Colon (tissue), 2 donors: Measurements from ENCODE around the gene KRTAP1-4.
"Not testable (repeated sequence)": the region's sequence is repeated elsewhere in the genome, so short reads cannot be mapped to it uniquely, and the experiment has no call there.

Experiments used
- FAIRE-seq: peaks from 2 replicates; lab custom pipeline; 2012; peaks lifted over from hg19 to GRCh38; lab: Jason Lieb, UNC
- donor health status: control.
- donor health status: control.

Gene KRTAP1-4

DNA sequence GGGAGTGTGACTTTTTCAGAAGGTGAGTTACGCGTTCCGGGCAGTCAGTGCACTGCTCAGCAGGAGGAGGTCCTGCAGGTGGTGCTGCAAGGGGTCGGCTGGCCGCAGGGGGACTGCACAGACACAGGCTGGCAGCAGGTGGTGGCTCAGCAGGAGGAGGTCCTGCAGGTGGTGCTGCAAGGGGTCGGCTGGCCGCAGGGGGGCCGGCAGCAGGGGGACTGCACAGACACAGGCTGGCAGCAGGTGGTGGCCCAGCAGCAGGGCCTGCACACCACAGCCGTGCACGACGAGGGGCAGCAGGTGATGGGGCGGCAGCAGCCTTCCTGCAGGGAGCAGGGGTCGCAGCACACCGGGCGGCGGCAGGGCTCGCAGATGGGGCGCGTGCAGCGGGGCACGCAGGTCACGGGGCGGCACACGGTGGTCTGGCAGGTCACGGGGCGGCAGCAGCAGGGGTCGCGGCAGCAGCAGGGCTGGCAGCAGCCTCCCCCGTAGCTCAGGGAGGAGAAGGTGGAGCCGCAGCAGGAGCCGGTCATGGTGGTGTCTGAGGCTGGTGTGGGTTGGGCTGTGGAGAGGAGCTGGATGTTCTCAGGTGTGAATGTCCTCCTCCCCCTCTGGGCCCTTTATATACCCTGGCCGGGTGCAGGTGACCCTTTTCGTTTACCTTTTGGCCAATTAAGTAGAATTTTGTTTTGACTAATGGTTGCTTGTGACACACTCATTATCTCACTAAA, 16.9 kb upstream of the KRTAP1-4 start, which contains the start of gene KRTAP2-1:
Gene KRTAP2-1 (minus strand): TSS at position 582 of the 731 bp plus-strand sequence. CDS start 49 bp downstream, at position 533.
- not testable (repeated sequence) for FAIRE-seq

DNA sequence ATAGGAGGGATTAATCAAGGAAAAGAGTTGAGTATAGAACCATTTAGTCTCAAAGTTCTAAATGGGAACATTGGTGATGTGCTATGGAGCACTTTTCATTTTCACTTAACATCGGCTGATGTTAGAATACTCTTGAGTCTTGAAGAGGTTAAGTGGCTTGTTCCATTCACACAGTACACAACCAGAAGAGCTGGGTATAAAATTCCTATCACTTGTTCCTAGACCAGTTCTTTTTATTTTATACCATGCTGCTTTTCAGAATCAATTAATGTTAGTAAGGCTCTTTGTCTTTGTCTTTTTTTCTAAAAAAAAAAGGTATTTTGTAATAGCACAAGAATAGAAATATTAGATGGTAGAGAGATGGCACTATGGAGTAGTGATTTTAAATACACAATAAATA, 13.0 kb upstream of the KRTAP1-4 start:
- no peak for FAIRE-seq

DNA sequence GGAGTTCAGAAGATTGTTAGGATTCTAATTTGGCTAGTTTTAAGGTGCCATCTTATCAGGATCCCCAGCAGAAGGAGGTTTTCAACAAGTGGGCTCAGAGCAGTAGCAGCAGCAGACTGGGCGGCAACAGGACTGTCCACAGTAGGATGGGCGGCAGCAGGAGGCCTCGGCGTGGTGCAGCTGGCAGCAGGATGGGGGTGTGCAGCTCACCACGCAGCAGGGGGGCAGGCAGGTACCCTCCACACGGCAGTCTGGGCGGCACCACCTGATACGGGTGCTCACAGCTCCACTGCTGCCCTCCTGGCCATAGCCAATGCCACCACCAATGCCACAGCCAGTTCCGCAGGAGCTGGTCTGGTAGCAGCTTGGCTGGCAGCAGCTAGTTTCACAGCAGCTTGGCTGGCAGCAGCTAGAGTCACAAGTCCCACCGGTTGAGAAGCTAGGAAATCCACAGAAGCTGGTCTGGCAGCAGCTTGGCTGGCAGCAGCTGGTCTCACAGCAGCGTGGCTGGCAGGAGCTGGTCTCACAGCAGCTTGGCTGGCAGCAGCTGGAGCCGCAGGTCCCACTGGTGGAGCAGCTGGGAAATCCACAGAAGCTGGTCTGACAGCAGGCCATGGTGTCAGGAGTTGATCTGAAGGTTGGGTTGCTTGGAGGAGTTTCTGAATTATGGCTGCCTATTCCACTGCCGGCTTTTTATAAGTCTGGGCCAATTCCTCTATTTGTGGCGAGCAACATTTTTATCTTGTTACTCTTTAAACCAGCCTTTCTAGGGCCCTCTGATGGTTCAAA, 11.0 kb upstream of the KRTAP1-4 start, which contains the start of gene KRTAP1-1:
Gene KRTAP1-1 (minus strand): TSS at position 668 of the 789 bp plus-strand sequence. CDS start 53 bp downstream, at position 615.
- not testable (repeated sequence) for FAIRE-seq

DNA sequence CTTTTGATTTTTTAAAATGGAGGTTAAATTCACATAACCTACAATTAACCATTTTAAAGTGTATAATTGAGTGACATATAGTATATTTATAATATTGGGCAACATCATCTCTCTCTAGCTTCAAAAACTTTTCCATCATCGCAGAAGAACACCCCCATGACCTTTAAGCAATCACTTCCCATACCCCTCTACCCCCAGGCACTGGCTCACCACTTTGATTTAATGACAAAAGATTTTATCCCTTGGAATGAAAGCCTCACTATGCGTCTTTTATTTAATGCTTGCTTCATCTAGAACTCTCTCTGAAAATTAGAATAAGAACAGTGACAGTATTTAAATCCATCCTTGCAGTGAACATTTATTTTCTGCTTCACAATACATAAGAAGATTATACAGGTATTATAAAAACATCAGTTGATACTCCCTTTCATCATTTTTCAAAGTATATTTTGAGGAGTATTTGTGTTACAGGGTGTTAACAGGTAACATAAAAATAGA, 7.9 kb upstream of the KRTAP1-4 start:
- FAIRE-seq, result no peak

DNA sequence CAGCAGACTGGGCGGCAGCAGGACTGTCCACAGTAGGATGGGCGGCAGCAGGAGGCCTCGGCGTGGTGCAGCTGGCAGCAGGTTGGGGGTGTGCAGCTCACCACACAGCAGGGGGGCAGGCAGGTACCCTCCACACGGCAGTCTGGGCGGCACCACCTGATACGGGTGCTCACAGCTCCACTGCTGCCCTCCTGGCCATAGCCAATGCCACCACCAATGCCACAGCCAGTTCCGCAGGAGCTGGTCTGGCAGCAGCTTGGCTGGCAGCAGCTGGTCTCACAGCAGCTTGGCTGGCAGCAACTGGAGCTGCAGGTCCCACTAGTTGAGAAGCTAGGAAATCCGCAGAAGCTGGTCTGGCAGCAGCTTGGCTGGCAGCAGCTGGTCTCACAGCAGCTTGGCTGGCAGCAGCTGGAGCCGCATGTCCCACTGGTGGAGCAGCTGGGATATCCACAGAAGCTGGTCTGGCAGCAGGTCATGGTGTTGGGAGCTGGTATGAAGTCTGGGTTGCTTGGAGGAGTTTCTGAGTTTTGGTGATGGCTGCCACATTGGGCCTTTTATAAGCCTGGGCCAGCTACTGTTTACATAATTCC, 4.4 kb upstream of the KRTAP1-4 start, which contains the start of gene KRTAP1-3:
Gene KRTAP1-3 (minus strand): TSS at position 529 of the 590 bp plus-strand sequence. CDS start 53 bp downstream, at position 476.
- not testable (repeated sequence) for FAIRE-seq

DNA sequence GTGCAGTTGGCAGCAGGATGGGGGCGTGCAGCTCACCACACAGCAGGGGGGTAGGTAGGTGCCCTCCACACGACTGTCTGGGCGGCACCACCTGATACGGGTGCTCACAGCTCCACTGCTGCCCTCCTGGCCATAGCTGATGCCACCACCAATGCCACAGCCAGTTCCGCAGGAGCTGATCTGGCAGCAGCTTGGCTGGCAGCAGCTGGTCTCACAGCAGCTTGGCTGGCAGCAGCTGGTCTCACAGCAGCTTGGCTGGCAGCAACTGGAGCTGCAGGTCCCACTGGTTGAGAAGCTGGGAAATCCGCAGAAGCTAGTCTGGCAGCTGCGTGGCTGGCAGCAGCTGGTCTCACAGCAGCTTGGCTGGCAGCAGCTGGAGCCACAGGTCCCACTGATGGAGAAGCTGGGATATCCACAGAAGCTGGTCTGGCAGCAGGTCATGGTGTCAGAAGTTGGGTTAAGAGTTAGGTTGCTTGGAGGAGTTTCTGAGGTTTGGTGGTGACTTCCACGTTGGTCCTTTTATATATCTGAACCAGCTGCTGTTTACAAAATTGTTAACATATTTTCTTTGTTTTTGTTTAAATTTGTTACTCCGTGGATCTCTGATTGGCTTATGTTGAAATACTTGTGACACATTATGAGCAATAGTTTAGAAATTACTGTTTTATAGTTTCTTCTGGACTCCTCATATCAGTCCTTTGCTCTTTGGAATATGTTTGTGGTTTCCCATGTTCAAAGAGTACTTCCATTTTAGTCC, 3.1 kb downstream of the KRTAP1-4 start, which contains the start of gene KRTAP1-5:
Gene KRTAP1-5 (minus strand): TSS at position 494 of the 757 bp plus-strand sequence. CDS start 53 bp downstream, at position 441.
- no peak for FAIRE-seq

DNA sequence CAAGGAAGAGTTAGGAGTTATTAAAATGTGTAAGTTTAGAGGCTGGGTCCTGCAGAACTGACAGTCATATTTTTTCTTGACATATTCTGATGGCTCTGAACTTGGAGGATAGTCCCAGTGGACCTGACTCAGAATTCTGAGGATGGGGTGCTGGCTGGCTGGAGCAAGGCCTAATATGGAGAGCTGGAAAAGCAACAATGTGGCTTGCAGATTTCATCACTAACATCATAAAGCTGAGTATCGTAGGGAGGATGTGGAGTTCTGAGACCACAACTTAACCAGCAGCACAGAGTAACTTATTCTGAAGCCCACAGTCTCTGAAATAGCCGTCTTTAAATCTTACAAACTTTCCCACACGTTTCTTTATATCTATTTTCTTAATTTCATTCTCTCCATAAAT, 5.3 kb downstream of the KRTAP1-4 start:
- no peak for FAIRE-seq

DNA sequence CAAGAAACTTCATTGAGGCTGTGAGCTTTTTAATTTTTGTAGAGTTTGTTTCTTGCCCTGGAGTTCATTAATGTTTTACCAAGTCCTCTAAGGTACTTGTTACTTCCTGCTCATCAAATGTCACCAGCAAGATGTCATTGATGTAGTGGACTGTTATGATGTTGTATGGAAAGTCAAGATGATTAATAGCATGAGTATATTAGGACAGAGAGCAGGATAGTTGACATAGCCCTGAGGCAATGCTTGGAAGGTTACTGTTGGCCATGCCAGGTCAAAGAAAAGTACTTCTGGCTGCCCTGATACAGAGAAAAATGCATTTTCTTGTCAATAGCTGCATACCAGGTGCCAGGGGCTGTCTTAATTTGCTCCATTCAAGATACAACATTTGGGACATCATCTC, 9.7 kb downstream of the KRTAP1-4 start:
- FAIRE-seq, result no peak

DNA sequence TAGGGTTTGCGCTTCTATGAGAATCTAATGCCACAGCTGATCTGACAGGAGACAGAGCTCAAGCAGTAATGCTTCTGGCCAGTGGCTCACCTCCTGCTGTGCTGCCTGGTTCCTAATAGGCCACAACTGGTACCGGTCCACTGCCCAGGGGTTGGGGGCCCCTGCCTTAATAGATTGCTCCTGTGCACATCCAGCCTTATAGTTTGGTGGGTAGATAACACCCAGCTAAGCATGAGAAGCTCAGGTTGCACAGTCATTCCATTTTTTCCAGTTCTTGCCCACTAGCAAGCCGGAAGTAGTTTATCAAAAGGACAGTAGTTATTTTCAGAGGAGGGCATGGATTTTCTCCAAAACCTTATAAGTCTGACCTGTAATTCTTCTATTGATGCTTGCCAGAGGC, 10.6 kb downstream of the KRTAP1-4 start:
- FAIRE-seq, result no peak

DNA sequence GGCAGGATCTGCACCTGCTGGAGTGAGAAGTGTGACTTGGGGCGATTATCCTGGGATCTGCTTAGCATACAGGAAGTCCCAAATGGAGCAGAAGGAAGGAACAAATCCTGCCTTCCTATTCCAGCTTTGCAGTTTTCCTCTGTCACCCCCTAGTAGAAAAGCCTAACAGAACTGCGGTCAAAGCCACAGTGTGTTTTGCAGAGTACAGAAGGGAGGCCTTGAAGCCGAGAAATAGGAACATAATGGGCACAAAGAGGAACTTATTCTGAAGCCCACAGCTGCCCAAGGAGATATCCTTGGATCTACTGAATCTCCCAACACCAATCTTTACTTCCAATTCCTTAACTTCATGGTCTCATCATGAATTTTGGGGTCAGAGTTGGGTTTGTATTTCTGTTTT, 11.5 kb downstream of the KRTAP1-4 start:
- FAIRE-seq, result no peak

DNA sequence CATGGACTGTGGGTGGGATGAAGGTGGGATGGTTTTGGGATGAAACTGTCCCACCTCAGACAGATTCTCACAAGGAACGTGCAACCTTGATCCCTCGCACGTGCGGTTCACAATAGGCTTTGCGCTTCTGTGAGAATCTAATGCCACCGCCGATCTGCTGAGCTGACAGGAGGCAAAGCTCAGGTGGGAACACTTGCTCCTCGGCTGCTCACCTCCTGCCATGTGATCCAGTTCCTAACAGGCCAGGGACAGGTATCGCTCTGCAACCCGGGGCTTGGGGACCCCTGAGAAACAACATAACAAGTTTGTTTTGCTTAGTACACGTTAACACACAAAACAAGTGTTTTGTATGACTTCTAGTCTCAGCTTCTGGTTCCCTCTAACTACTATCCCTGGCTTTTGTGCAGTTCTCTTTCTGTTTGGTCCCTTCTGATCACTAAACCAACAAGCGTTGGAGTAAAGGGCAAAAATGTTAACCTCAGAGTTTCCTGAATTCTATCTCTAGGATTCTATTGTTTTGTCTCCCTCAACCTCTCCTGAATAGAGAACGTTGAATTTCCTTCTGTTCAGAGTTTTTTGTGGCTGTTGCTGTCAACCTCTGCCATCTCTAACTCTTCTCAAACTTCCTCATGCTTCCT, 13.3 kb downstream of the KRTAP1-4 start:
- FAIRE-seq, result no peak

DNA sequence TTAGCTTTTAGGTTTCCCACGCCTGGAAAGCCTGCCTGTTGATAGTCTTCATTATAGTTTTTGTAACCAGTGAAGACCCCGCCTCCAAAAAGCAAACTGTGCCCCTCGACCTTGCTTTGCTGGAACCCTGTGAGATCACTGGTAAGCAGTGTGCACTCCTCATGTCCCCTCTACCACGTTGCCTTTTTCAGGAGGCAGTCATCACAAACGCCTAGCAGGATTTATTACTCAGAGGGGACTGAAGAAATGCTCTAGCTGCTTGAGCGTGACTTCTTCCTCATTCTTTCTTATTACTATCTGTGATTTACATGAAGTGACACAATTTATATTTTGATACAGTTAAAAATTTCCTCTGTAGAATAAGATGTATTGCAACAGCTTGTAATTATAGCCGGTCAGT, 14.5 kb downstream of the KRTAP1-4 start:
- no peak for FAIRE-seq

DNA sequence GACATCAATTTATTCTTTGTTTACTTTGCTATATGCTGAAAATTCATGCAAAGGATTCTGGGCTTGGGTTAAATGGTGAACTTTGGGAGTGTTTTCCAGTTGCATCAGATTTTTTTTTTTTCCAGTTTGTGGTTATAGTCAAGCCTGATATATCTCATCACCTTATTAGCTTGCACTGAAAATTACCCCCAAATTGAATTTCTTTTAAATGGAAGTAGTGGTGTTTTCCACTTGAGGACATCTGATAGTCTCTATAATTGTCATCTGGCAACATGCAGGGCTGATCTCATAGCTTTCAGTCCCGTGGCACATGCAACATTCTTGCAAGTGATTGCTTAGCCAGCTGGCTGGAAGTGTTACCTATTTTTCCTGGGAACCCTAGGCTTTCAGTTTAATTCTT, 16.4 kb downstream of the KRTAP1-4 start:
- FAIRE-seq, result no peak

DNA sequence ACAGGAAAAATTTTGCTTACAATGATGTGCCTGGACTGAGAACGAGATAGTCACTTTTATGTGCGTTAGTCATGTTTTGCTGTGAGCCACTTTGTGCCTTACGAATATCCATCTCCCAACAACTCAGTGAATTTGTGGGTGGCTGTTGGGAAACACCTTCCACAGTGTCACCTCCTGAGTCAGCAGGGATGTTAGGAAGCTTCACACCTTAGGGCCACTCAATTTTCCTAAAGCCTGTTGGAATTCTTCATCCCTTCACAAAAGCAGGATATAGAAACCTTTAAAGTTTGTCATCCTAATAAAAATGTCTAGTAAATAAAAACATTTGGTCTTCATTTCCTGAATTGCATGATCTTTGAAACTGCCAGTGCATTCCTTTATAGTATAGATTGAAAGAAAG, 16.8 kb downstream of the KRTAP1-4 start:
- FAIRE-seq, result no peak

DNA sequence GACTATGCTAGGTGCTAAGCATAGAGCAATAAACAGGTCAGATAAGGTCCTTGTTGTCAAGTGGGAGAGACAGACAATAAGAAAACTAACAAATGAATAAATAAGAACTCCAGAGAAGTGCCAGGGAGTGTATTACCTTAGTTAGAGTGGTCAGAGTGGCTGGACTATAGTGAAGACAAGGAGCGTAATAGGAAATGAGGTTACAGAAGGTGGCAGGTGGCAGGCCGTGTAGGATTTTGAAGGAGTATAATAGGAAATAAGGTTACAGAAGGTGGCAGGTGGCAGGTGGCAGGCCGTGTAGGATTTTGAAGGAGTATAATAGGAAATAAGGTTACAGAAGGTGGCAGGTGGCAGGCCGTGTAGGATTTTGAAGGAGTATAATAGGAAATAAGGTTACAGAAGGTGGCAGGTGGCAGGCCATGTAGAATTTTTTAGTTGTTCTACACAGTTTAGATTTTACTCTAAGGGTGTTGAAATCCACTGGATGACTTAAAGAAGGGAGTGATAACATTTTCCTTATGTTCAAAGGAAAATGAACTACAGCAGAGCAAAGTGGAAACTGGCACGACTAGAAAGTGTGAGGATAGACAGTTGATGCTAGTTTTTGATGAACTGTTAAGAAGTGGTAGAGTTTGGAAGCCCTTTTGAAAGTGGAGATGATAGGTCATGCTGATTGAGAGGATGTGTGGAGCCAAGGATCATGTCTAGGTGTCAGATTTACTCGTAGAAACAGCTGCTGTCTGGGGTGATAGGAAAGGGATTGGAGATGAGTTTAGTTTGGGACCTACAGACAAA, 17.5 kb downstream of the KRTAP1-4 start:
- no peak for FAIRE-seq

DNA sequence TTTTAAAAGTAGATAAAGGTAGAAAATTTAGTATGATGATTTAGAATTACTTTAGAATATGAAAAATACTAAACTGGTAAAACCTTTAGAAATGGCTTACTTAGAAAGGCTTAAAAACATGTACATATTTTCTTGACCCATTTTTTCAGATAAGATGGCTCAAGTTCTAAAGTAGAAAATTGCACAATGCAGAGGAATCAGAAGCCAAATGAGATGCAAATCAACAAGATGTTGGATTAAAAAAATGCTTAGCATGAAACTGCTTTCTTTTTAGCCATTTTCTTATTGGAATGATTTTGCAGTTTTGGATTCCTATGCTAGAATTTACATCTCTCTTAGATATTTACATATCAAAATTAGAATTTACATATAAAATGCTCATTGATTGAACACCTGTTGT, 19.6 kb downstream of the KRTAP1-4 start:
- FAIRE-seq, result no peak

DNA sequence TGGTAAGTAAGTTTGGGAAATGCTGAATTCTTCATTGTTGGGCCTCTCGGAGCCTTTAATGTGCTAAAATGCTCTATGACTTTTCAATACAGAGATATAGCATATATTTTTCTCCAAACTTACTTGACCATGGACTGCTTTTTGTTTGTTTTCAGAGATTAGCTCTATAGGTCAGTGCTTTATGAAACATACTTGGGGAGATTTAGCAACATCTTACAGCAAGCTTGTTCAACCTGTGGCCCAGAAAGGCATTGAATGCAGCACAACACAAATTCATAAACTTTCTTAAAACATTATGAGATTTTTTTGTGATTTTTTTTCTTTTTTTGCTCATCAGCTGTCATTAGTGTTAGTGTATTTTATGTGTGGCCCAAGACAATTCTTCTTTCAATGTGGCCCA, 20.1 kb downstream of the KRTAP1-4 start:
- no peak for FAIRE-seq

DNA sequence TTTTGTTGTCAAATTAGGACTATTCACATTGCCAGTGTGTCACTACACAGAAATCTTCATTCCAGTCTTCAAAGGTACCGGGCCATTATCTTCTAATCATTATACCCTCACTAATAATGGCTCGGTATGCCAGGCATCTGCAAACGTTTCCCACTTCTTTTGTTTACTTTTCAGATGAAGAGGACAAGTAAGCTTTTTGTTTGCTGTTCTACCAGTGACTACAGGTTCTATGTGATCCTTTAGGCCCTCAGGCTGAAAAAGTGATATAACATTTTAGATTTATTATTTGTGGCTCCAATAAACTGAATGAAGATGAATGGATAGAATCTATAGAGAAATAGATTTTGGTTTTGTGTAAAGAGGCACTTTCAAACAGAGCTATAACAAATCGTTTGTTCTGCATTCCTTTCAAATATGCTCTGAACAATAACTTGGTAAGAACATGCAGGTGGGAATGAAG, 20.7 kb downstream of the KRTAP1-4 start:
- no peak for FAIRE-seq

DNA sequence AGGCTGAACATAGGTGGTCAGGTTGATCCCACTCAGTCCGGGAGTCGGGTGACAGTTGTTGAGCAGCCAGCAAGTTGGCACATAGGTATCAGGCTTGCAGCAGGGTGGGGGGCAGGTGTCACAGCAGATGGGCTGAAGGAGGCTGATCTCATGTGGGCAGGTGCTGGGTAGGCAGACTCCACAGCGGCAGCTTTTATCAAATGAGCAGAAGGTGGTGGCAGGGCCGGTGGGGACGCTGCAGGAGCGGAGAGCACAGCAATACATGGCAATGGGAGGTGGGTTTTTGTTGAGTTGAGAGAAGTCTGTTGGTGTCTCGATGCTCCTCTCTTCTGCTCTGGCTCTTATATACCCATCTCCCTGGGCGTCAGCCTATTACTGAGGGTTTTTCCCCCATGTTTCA, 21.2 kb downstream of the KRTAP1-4 start, which contains the start of gene KRTAP3-1:
Gene KRTAP3-1 (minus strand): TSS at position 318 of the 400 bp plus-strand sequence. CDS start 54 bp downstream, at position 264.
- FAIRE-seq, result no peak

DNA sequence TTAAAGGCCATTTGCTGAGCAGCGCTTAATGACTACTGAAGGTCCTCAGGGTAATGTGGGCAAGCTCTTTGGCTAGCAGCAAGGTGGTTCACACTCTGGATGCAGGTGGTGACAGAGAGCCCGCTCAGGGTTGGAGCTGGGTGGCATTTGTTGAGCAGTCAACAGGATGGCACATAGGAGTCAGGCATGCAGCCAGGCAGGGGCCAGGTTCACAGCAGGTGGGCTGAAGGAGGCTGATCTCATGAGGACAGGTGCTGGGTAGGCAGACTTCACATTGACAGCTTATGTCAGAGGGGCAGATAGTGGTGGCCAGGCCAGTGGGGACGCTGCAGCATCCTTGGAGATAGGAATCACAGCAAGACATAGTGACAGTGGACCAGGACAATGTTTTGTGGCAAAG, 25.6 kb downstream of the KRTAP1-4 start:
- FAIRE-seq, result no peak
